ENCODE data around the gene JARID2.

The JARID2 gene

GRCh38 chr6:15340775-15341174 lies 94.9 kb downstream of the JARID2 start:
- ChIA-PET CTCF (interaction anchor here (0.5 kb wide), 1 partner anchor 57 kb away, joined by 4 read pairs; no protein-coding TSS in a partner anchor), POLR2A (ENCODE audit: low non-redundant PET) (no interaction called here)
- no peak for DNase-seq (ENCODE audit: low spot score)
- H3K27ac ChIP-seq: no peak overlapping the region
- no peak for TF ChIP-seq CTCF (conservative IDR thresholded peaks at IDR 0.05; ENCODE audit: low read depth)

GRCh38 chr6:15341311-15342001 lies 95.6 kb downstream of the JARID2 start:
- POLR2A ChIA-PET (ENCODE audit: low non-redundant PET): no interaction called here
- peak; percentile 66 for DNase-seq (ENCODE audit: low spot score)
- H3K27ac ChIP-seq: no peak overlapping the region
- no peak for TF ChIP-seq CTCF (conservative IDR thresholded peaks at IDR 0.05; ENCODE audit: low read depth)
- CTCF ChIA-PET: no interaction called here

GRCh38 chr6:15342114-15342513 lies 96.2 kb downstream of the JARID2 start:
- no peak overlapping the region for H3K27ac ChIP-seq
- no peak for DNase-seq (ENCODE audit: low spot score)
- ChIA-PET POLR2A (ENCODE audit: low non-redundant PET) (no interaction called here), CTCF (no interaction called here)
- TF ChIP-seq CTCF (conservative IDR thresholded peaks at IDR 0.05; ENCODE audit: low read depth): no peak

GRCh38 chr6:15343490-15344191 lies 97.8 kb downstream of the JARID2 start:
- ChIA-PET POLR2A (ENCODE audit: low non-redundant PET) (no interaction called here), CTCF (no interaction called here)
- DNase-seq (ENCODE audit: low spot score): no peak

GRCh38 chr6:15344192-15344519 lies 98.3 kb downstream of the JARID2 start:
- no peak for TF ChIP-seq CTCF (conservative IDR thresholded peaks at IDR 0.05; ENCODE audit: low read depth)
- DNase-seq (ENCODE audit: low spot score): no peak
- POLR2A ChIA-PET (ENCODE audit: low non-redundant PET): no interaction called here
- CTCF ChIA-PET: interaction anchor here (0.8 kb wide), 1 partner anchor 12 kb away, joined by 3 read pairs; no protein-coding TSS in a partner anchor
- no peak overlapping the region for H3K27ac ChIP-seq

More at GRCh38 chr6:15343490-15344191, 97.8 kb downstream of the JARID2 start:
- no peak for TF ChIP-seq CTCF (conservative IDR thresholded peaks at IDR 0.05; ENCODE audit: low read depth)
- no peak overlapping the region for H3K27ac ChIP-seq

- ChIA-PET CTCF (interaction anchor here (0.5 to 0.8 kb wide), 2 partner anchors 13 to 79 kb away, joined by 3 to 6 read pairs; no protein-coding TSS in a partner anchor), POLR2A (ENCODE audit: low non-redundant PET) (no interaction called here)
- no peak overlapping the region for H3K27ac ChIP-seq
- no peak for TF ChIP-seq CTCF (conservative IDR thresholded peaks at IDR 0.05; ENCODE audit: low read depth)
- DNase-seq (ENCODE audit: low spot score): no peak
These were observed 99.0 kb downstream of the JARID2 start for GRCh38 chr6:15344831-15345230.

Measured in RWPE1 (cell line).